Lung (tissue), 12 donors: ENCODE results near the gene RIOK1. TPM values are rescaled to one million over a fixed set of nuclear protein-coding genes. Genes with fewer than 3 reads are reported as not detected.

Experiments used
- ATAC-seq: fragments of 200-7000 bp; cut with Tn5 transposase; one replicate; pipeline ENCODE4 v1.9.1; 2020; ENCODE audit warnings: moderate number of reproducible peaks; ENCODE audit not compliant: insufficient read depth, low FRiP score
- DNase-seq, 3 donors: peaks; one replicate each; pipeline ENCODE4 v3.0.0-alpha.2; 2013 to 2017
- H3K27ac ChIP-seq, 2 donors: one replicate each; pipeline ENCODE4 v1.5.1; 2013; ENCODE audit warnings: mild to moderate bottlenecking in 2 of 2, moderate library complexity in 2 of 2, control low read depth in 1 of 2, inconsistent platforms in 1 of 2, low read depth in 1 of 2, low read length in 1 of 2
- H3K27me3 ChIP-seq, 3 donors: one replicate each; pipeline ENCODE4 v1.5.1; 2013; ENCODE audit warnings: low read length in 2 of 3; ENCODE audit not compliant: control insufficient read depth in 3 of 3, insufficient read depth in 3 of 3
- H3K36me3 ChIP-seq, 4 donors: one replicate each; pipeline ENCODE4 v1.5.1; 2013; ENCODE audit warnings: low read length in 4 of 4, mild to moderate bottlenecking in 1 of 4, moderate library complexity in 1 of 4; ENCODE audit not compliant: control insufficient read depth in 4 of 4, insufficient read depth in 4 of 4
- H3K4me1 ChIP-seq, 5 donors: one replicate each; pipeline ENCODE4 v1.5.1; 2013; ENCODE audit warnings: low read length in 5 of 5, mild to moderate bottlenecking in 2 of 5, moderate library complexity in 1 of 5; ENCODE audit not compliant: control insufficient read depth in 5 of 5, insufficient read depth in 5 of 5
- H3K4me3 ChIP-seq: one replicate; pipeline ENCODE4 v1.5.1; 2013; ENCODE audit warnings: mild to moderate bottlenecking, control low read depth, moderate library complexity
- H3K9ac ChIP-seq, 2 donors: one replicate each; pipeline ENCODE4 v1.5.1; 2013; ENCODE audit warnings: low read length in 2 of 2, control low read depth in 1 of 2; ENCODE audit not compliant: insufficient read depth in 1 of 2
- H3K9me3 ChIP-seq, 4 donors: one replicate each; pipeline ENCODE4 v1.5.1; 2013; ENCODE audit warnings: low read length in 3 of 4, mild to moderate bottlenecking in 1 of 4, moderate library complexity in 1 of 4; ENCODE audit not compliant: control insufficient read depth in 4 of 4, insufficient read depth in 3 of 4
- CTCF ChIP-seq: IDR thresholded peaks from 2 replicates; pipeline ENCODE4 v1.5.1; 2012; ENCODE audit warnings: mild to moderate bottlenecking; ENCODE audit errors: control extremely low read depth, extremely low read depth
- WGBS, 2 donors: extraction: QIAGEN DNeasy Blood & Tissue Kit; methylation state at CpG; one replicate each; pipeline ENCODE4 v1.1.7; 2013; 5-methylcytosine and 5-hydroxymethylcytosine counted together
- polyA plus RNA-seq, 2 donors: library from polyadenylated mRNA; stranded (reverse); fragments of 200-250 nt; gene quantifications; one replicate each; pipeline ENCODE4 v1.2.1, GENCODE V29; 2013
- total RNA-seq, 2 donors: library from RNA; depleted of rRNA in 1 of 2; stranded (reverse); fragments of >200 nt in 1 of 2; gene quantifications; one replicate each; pipeline ENCODE4 v1.2.1, GENCODE V29; 2014 to 2021
- donor health status: control.
- donor health status: control.
- donor health status: Bipolar disorder and iron deficiency.
- donor health status: healthy.
- donor health status: DM: yes; HTN: yes; CAD: no.

Gene RIOK1
- total and polyA plus RNA-seq, 4 donors, result 10.2 to 25.4 (median 15.1) TPM

- Histone ChIP-seq H3K4me3 (no peak overlapping the region), H3K9me3 (peaks cover 0 to 4% (median 0%) of the 10 kb centered on the region in 4 donors), H3K36me3 (no peaks in the 10 kb centered on the region), H3K4me1 (no peaks in the 10 kb centered on the region), H3K9ac (no peak overlapping the region), H3K27me3 (no peaks in the 10 kb centered on the region), H3K27ac (no peak overlapping the region)
- 93 to 98% methylated on average over 3 of the region's 3 CpGs for WGBS, 2 donors
- DNase-seq, result no peak
- no peak for ATAC-seq
- TF ChIP-seq CTCF, result no peak
These were observed 48.4 kb downstream of the RIOK1 start for GRCh38 chr6:7438011-7438410.

GRCh38 chr6:7439228-7439627, 49.6 kb downstream of the RIOK1 start:
- Histone ChIP-seq H3K4me1 (no peaks in the 10 kb centered on the region), H3K36me3 (no peaks in the 10 kb centered on the region), H3K9me3 (peaks cover 0 to 4% (median 0%) of the 10 kb centered on the region in 4 donors), H3K9ac (no peak overlapping the region), H3K4me3 (no peak overlapping the region), H3K27me3 (no peaks in the 10 kb centered on the region), H3K27ac (no peak overlapping the region)
- ATAC-seq (no peak), DNase-seq (no peak)
- TF ChIP-seq CTCF, result no peak
- WGBS, 2 donors, result 47 to 86% methylated on average over 3 of the region's 3 CpGs

- Histone ChIP-seq H3K27ac (no peak overlapping the region), H3K4me1 (no peaks in the 10 kb centered on the region), H3K36me3 (no peaks in the 10 kb centered on the region), H3K4me3 (no peak overlapping the region), H3K9ac (no peak overlapping the region), H3K27me3 (no peaks in the 10 kb centered on the region), H3K9me3 (peaks cover 0 to 2% (median 0%) of the 10 kb centered on the region in 4 donors)
- no peak for TF ChIP-seq CTCF
- 82 to 87% methylated on average over 6 of the region's 6 CpGs for WGBS, 2 donors
- ATAC-seq (no peak), DNase-seq (no peak)
These were observed 50.9 kb downstream of the RIOK1 start for GRCh38 chr6:7440476-7440875.
